Duodenal mucosa (tissue), 2 donors: Measurements from ENCODE around the gene SLC40A1.

Source experiments
- H3K27ac ChIP-seq: one replicate; pipeline ENCODE4 v1.7.0; 2013; ENCODE audit warnings: low read depth, low read length
- H3K27me3 ChIP-seq, 2 donors: one replicate each; pipeline ENCODE4 v1.7.0; 2013; ENCODE audit warnings: low read length in 2 of 2, control low read depth in 1 of 2; ENCODE audit not compliant: insufficient read depth in 2 of 2, control insufficient read depth in 1 of 2
- H3K36me3 ChIP-seq, 2 donors: one replicate each; pipeline ENCODE4 v1.7.0; 2013; ENCODE audit warnings: low read length in 2 of 2, control low read depth in 1 of 2; ENCODE audit not compliant: insufficient read depth in 2 of 2, control insufficient read depth in 1 of 2
- H3K4me1 ChIP-seq, 2 donors: one replicate each; pipeline ENCODE4 v1.7.0; 2013; ENCODE audit warnings: low read length in 2 of 2, control low read depth in 1 of 2; ENCODE audit not compliant: insufficient read depth in 2 of 2, control insufficient read depth in 1 of 2
- H3K4me3 ChIP-seq, 2 donors: one replicate each; pipeline ENCODE4 v1.7.0; 2013; ENCODE audit warnings: low read length in 2 of 2, low read depth in 1 of 2
- H3K9ac ChIP-seq, 2 donors: one replicate each; pipeline ENCODE4 v1.7.0; 2013; ENCODE audit warnings: low read length in 2 of 2, low read depth in 1 of 2
- H3K9me3 ChIP-seq, 2 donors: one replicate each; pipeline ENCODE4 v1.7.0; 2013; ENCODE audit warnings: low read length in 2 of 2, control low read depth in 1 of 2; ENCODE audit not compliant: control insufficient read depth in 1 of 2

Gene SLC40A1

GRCh38 chr2:189542145-189542882, 38.3 kb downstream of the SLC40A1 start:
- Histone ChIP-seq H3K4me3 (peak overlapping the region in 1 of 2 donors; percentile 5), H3K36me3 (no peaks in the 10 kb centered on the region), H3K4me1 (peaks cover 8 to 28% of the 10 kb centered on the region in 2 donors), H3K27me3 (no peaks in the 10 kb centered on the region), H3K27ac (peak overlapping the region; percentile 48), H3K9ac (peak overlapping the region in 1 of 2 donors; percentile 46), H3K9me3 (no peaks in the 10 kb centered on the region)

- Histone ChIP-seq H3K4me3 (peak overlapping the region in 1 of 2 donors; percentile 5), H3K27me3 (no peaks in the 10 kb centered on the region), H3K9ac (peak overlapping the region; percentile 1 to 46), H3K36me3 (no peaks in the 10 kb centered on the region), H3K4me1 (peaks cover 8 to 28% of the 10 kb centered on the region in 2 donors), H3K27ac (peak overlapping the region; percentile 48), H3K9me3 (no peaks in the 10 kb centered on the region)
Observed at GRCh38 chr2:189541591-189541990, 39.0 kb downstream of the SLC40A1 start.

- H3K27ac ChIP-seq, result no peak overlapping the region
- no peaks in the 10 kb centered on the region for H3K9me3 ChIP-seq
- H3K4me1 ChIP-seq, result peaks cover 8 to 28% of the 10 kb centered on the region in 2 donors
- no peaks in the 10 kb centered on the region for H3K36me3 ChIP-seq
- no peak overlapping the region for H3K4me3 ChIP-seq
- H3K9ac ChIP-seq, result no peak overlapping the region
- H3K27me3 ChIP-seq, result no peaks in the 10 kb centered on the region
Observed at GRCh38 chr2:189540551-189540950, 40.0 kb downstream of the SLC40A1 start.

DNA sequence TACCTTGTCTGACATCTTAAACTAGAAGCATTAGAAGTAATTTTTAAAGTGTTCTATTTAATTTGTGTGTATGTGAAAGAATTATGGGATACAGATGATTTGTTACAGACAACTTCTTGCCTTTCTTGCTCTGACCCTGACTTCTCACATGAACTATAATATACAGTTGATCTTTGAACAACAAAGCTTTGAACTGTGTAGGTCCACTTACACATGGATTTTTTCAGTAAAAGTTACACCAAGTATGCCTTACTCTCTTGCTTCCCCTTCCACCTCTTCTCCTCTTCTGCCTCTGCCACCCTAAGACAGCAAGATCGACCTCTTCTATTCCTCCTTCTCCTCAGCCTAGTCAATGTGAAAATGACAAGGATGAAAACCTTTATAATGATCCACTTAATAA, 42.2 kb downstream of the SLC40A1 start:
- H3K9me3 ChIP-seq, result no peaks in the 10 kb centered on the region
- H3K4me1 ChIP-seq, result peaks cover 9 to 42% of the 10 kb centered on the region in 2 donors

DNA sequence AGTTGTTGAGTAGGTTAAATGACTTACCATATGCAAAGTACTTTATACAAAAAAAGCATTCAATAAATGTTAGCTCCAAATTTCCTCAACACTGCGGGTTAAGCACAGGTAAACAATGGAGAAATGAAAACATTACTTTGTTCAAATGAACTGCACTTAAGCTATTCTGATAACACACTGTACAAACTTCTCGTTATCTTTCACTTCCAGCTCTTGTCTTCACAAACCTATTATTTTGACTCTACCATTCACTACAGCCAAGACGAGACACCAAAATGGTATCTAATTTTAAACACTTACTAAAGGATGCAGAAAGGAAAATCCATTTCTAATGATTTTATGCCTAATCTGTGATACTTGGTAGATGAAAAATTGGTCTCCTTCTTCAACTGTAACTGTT, 43.8 kb downstream of the SLC40A1 start:
- Histone ChIP-seq H3K27ac (no peak overlapping the region), H3K9me3 (no peaks in the 10 kb centered on the region), H3K9ac (no peak overlapping the region), H3K4me1 (peaks cover 11 to 35% of the 10 kb centered on the region in 2 donors), H3K36me3 (no peaks in the 10 kb centered on the region), H3K4me3 (no peak overlapping the region), H3K27me3 (no peaks in the 10 kb centered on the region)

More for the DNA sequence above, 42.2 kb downstream of the SLC40A1 start:
- Histone ChIP-seq H3K36me3 (no peaks in the 10 kb centered on the region), H3K27ac (no peak overlapping the region), H3K9ac (no peak overlapping the region), H3K4me3 (no peak overlapping the region), H3K27me3 (no peaks in the 10 kb centered on the region)

DNA sequence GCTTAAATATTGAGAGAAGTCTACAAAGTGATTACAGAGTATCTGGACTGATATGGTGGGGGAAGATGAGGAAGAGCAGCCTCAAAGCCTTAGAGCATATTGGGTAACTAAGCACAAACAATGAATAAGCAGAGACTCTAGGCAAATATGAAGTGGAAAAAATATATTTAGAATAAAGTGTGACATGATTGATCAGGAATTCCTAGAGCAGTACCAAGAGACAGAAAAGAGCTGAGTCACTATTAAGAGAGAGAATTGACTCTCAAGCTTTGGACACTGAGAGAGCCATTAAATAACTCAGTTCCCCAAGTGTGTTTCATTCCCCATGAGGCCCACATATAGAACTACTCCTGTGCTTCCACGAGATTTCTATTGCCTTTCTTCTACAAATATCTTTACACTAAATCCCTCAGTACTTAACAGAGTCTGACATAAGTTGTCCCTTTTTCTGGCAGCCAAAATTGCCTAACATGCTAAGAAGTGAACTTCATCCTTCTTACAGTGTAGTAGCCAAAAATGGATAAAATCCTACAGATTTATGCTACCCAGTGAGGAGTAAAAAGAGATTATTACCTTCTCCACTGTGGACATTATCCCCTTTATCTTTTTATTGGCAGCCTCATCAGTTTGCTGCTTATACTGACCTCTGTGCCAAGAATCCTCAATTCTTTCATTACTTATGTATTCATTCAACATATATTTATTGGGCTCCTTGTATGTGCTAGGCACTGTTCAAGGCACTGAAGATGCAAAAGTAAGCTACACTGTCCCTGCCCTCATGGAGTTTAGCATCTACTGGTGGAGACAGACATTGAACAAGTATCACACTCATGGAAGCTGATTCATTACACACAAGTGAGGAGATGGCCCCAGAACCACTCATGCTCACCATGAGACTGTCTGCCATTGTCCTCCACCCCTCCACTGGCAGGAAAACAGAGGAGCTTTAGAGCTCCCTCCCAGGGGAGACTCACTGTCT, 45.4 kb downstream of the SLC40A1 start:
- no peak overlapping the region for H3K9ac ChIP-seq

DNA sequence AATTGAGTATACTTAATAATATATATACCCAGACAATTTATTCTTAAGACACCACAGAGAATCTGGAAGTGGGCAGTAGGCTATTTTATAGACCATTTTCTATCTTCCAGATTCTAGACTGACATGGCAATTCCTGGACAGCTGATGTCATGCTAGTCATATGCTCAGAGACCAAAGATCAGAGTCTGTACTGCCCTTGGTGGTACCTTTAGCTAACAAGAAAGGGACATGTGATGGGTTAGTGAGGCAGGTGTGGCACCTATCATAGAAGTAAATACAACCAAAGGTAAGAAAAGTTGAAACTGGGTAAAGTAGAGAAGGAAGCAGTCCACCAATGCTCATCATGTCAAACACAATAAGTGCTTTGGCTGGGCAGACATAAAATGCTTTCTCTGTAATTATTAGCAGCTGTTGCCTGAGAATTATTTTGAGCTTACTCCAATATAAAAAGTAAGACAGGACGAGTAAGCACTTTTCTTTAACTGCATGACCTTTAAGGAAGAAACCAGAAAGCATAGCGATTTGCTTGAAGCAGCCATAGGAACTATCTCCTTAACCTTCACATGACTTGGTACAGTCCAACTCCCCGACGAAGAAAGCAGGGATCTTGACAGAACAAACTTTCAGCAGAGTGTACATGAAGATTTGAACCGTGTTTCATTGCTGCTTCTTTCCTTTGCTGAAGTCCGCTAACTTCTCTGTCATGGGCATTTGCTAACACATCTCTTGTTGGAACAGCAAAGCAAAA, 47.1 kb downstream of the SLC40A1 start:
- peaks cover 4 to 22% of the 10 kb centered on the region in 2 donors for H3K4me1 ChIP-seq
- no peak overlapping the region for H3K27ac ChIP-seq
- H3K9me3 ChIP-seq, result no peaks in the 10 kb centered on the region
- H3K4me3 ChIP-seq, result no peak overlapping the region
- no peaks in the 10 kb centered on the region for H3K36me3 ChIP-seq
- H3K9ac ChIP-seq, result no peak overlapping the region
- H3K27me3 ChIP-seq, result no peaks in the 10 kb centered on the region

More for the DNA sequence above, 45.4 kb downstream of the SLC40A1 start:
- peaks cover 4 to 20% of the 10 kb centered on the region in 2 donors for H3K4me1 ChIP-seq
- no peaks in the 10 kb centered on the region for H3K27me3 ChIP-seq
- H3K4me3 ChIP-seq, result no peak overlapping the region
- H3K36me3 ChIP-seq, result no peaks in the 10 kb centered on the region
- no peak overlapping the region for H3K27ac ChIP-seq
- no peaks in the 10 kb centered on the region for H3K9me3 ChIP-seq

GRCh38 chr2:189530965-189531637, 49.5 kb downstream of the SLC40A1 start:
- Histone ChIP-seq H3K4me3 (no peak overlapping the region), H3K4me1 (peaks cover 14 to 31% of the 10 kb centered on the region in 2 donors), H3K27ac (no peak overlapping the region), H3K27me3 (no peaks in the 10 kb centered on the region), H3K9me3 (no peaks in the 10 kb centered on the region), H3K36me3 (no peaks in the 10 kb centered on the region), H3K9ac (no peak overlapping the region)

DNA sequence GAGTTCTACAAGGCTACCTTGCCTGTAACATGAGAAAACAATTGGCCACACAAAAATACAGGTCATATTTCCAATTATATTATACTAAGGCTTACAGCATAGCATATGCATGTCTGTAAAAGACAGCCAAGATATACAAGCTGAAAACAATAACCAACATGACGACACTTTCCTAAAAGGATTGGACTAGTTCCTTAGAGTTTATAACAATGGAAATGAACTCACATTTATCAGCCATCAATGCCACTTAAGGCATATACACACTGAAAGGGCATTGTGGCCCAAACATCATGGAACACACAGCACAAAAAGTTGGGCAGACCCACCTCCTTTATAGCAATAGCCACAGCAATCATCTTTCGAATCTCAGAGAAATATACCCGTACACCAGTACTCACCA, 52.0 kb downstream of the SLC40A1 start:
- H3K27ac ChIP-seq, result no peak overlapping the region
- no peak overlapping the region for H3K9ac ChIP-seq
- peaks cover 19 to 26% of the 10 kb centered on the region in 2 donors for H3K4me1 ChIP-seq
- H3K4me3 ChIP-seq, result no peak overlapping the region
- no peaks in the 10 kb centered on the region for H3K36me3 ChIP-seq
- H3K27me3 ChIP-seq, result no peaks in the 10 kb centered on the region
- H3K9me3 ChIP-seq, result no peaks in the 10 kb centered on the region
